Measurements from ENCODE around the gene GGCX. TPM values are rescaled to one million over a fixed set of nuclear protein-coding genes. Genes with fewer than 3 reads are reported as not detected.

The GGCX gene
- total and polyA plus RNA-seq, 2 of the 13 experiments (the other 11 are each of a cell fraction or from before 2014, with no cell fraction given): 72.5 to 103 TPM

DNA sequence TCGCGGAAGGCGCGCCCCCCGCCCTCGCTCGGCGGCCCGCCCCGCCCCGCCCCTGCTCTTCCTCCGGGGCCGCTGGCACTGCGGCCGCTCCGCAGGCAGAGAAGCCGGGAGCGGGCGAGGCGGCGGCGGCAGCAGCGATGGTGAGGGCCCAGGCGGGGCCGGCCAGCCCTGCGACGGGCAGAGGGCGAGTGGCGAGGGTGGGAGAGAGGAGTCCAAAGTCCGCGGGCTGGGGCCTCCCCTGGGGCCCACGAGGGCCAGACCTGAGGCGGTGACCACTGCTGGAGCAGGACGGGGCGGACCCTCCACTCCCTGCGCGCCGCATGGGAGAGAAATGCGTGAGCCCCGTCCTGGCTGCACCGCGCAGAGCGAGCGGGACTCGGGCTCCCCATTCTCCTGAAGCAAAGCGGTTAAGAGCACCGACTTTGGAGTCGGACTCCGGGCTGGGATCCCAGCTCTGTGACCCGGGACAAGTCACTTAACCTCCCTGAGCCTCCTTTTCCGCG is 23.1 kb upstream of the GGCX start, which contains the start of gene VAMP5 (continued):
- TF ChIP-seq, protein P1, sequence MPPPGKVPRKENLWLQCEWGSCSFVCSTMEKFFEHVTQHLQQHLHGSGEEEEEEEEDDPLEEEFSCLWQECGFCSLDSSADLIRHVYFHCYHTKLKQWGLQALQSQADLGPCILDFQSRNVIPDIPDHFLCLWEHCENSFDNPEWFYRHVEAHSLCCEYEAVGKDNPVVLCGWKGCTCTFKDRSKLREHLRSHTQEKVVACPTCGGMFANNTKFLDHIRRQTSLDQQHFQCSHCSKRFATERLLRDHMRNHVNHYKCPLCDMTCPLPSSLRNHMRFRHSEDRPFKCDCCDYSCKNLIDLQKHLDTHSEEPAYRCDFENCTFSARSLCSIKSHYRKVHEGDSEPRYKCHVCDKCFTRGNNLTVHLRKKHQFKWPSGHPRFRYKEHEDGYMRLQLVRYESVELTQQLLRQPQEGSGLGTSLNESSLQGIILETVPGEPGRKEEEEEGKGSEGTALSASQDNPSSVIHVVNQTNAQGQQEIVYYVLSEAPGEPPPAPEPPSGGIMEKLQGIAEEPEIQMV (CRISPR knock-in tag; IDR thresholded peaks at IDR 0.05; ENCODE audit: low read depth): peak; percentile 68
- TF ChIP-seq GTF2F1 (IDR thresholded peaks at IDR 0.05; ENCODE audit: low read length): no peak
- TF ChIP-seq HHEX (CRISPR knock-in tag; IDR thresholded peaks at IDR 0.05): no peak
- no peak for TF ChIP-seq ELF4 (CRISPR knock-in tag; IDR thresholded peaks at IDR 0.05; ENCODE audit: borderline replicate concordance)
- TF ChIP-seq, protein P2, sequence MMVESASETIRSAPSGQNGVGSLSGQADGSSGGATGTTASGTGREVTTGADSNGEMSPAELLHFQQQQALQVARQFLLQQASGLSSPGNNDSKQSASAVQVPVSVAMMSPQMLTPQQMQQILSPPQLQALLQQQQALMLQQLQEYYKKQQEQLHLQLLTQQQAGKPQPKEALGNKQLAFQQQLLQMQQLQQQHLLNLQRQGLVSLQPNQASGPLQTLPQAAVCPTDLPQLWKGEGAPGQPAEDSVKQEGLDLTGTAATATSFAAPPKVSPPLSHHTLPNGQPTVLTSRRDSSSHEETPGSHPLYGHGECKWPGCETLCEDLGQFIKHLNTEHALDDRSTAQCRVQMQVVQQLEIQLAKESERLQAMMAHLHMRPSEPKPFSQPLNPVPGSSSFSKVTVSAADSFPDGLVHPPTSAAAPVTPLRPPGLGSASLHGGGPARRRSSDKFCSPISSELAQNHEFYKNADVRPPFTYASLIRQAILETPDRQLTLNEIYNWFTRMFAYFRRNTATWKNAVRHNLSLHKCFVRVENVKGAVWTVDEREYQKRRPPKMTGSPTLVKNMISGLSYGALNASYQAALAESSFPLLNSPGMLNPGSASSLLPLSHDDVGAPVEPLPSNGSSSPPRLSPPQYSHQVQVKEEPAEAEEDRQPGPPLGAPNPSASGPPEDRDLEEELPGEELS (CRISPR knock-in tag; IDR thresholded peaks at IDR 0.05): peak; percentile 48
- TF ChIP-seq KDM1A (CRISPR knock-in tag; IDR thresholded peaks at IDR 0.05): no peak
- TF ChIP-seq ZNF777 (CRISPR knock-in tag; IDR thresholded peaks at IDR 0.05): peak; percentile 98
- peak; percentile 88; the same call in 1 of the 2 replicates for TF ChIP-seq ZNF441 (CRISPR knock-in tag; IDR thresholded peaks at IDR 0.05; ENCODE audit: borderline replicate concordance)
- TF ChIP-seq XBP1 (CRISPR knock-in tag; IDR thresholded peaks at IDR 0.05): no peak; the same call in 1 of the 2 replicates
- TF ChIP-seq ARNT (IDR thresholded peaks at IDR 0.05): no peak
- no peak for TF ChIP-seq ZNF674 (CRISPR knock-in tag; IDR thresholded peaks at IDR 0.05; ENCODE audit: low read depth)
- TF ChIP-seq RBM39 (IDR thresholded peaks at IDR 0.05; ENCODE audit: low read depth, low read length, poor library complexity, severe bottlenecking): peak; percentile 91
- TF ChIP-seq REXO4 (CRISPR knock-in tag; IDR thresholded peaks at IDR 0.05; ENCODE audit: borderline replicate concordance): peak; percentile 92
- no peak for TF ChIP-seq NFRKB (IDR thresholded peaks at IDR 0.05)
- TF ChIP-seq, protein P3, sequence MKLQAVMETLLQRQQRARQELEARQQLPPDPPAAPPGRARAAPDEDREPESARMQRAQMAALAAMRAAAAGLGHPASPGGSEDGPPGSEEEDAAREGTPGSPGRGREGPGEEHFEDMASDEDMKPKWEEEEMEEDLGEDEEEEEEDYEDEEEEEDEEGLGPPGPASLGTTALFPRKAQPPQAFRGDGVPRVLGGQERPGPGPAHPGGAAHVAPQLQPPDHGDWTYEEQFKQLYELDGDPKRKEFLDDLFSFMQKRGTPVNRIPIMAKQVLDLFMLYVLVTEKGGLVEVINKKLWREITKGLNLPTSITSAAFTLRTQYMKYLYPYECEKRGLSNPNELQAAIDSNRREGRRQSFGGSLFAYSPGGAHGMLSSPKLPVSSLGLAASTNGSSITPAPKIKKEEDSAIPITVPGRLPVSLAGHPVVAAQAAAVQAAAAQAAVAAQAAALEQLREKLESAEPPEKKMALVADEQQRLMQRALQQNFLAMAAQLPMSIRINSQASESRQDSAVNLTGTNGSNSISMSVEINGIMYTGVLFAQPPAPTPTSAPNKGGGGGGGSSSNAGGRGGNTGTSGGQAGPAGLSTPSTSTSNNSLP (IDR thresholded peaks at IDR 0.05; ENCODE audit: low read depth, low read length): no peak
- TF ChIP-seq ARHGAP35 (CRISPR knock-in tag; IDR thresholded peaks at IDR 0.05; ENCODE audit: borderline replicate concordance): peak; percentile 59; the same call in 1 of the 2 replicates
- TF ChIP-seq TMF1 (CRISPR knock-in tag; IDR thresholded peaks at IDR 0.05; ENCODE audit: low read depth): peak; percentile 83
- TF ChIP-seq CBX2 (IDR thresholded peaks at IDR 0.05; ENCODE audit: low read depth, low read length): no peak
- TF ChIP-seq CBX2 (CRISPR knock-in tag; IDR thresholded peaks at IDR 0.05; ENCODE audit: low read depth): no peak
- peak; percentile 97; the same call in 1 of the 2 replicates for TF ChIP-seq ZNF790 (CRISPR knock-in tag; IDR thresholded peaks at IDR 0.05; ENCODE audit: borderline replicate concordance)
- peak; percentile 91 for TF ChIP-seq HNRNPL (IDR thresholded peaks at IDR 0.05; ENCODE audit: low read depth, low read length)
- TF ChIP-seq NR1H2 (CRISPR knock-in tag; IDR thresholded peaks at IDR 0.05; ENCODE audit: borderline replicate concordance, low read depth): no peak
- TF ChIP-seq MTA3 (CRISPR knock-in tag; IDR thresholded peaks at IDR 0.05): no peak
- TF ChIP-seq NCOA2 (CRISPR knock-in tag; IDR thresholded peaks at IDR 0.05): peak; percentile 57; the same call in 1 of the 2 replicates
- TF ChIP-seq, protein P4, sequence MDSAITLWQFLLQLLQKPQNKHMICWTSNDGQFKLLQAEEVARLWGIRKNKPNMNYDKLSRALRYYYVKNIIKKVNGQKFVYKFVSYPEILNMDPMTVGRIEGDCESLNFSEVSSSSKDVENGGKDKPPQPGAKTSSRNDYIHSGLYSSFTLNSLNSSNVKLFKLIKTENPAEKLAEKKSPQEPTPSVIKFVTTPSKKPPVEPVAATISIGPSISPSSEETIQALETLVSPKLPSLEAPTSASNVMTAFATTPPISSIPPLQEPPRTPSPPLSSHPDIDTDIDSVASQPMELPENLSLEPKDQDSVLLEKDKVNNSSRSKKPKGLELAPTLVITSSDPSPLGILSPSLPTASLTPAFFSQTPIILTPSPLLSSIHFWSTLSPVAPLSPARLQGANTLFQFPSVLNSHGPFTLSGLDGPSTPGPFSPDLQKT (CRISPR knock-in tag; IDR thresholded peaks at IDR 0.05; ENCODE audit: borderline replicate concordance): no peak
- TF ChIP-seq NR2F6 (IDR thresholded peaks at IDR 0.05): no peak
- no peak for TF ChIP-seq NR2F6 (CRISPR knock-in tag; IDR thresholded peaks at IDR 0.05)

All from HepG2 (cell line).